K562 (cell line): ENCODE results near the gene PDLIM7. TPM values are rescaled to one million over a fixed set of nuclear protein-coding genes. Genes with fewer than 3 reads are reported as not detected.

ENCODE experiments used
- CREM ChIP-seq: IDR thresholded peaks from 2 replicates; pipeline ENCODE4 v1.6.1; 2014; ENCODE audit warnings: antibody characterized with exemption, low read depth
- FOSL1 ChIP-seq: fragments of 200-800 bp; sonication (Bioruptor generic); conservative IDR thresholded peaks from 2 replicates; pipeline ENCODE4 v1.6.1; 2016; ENCODE audit warnings: missing genetic modification characterization, missing compliant biosample characterization
- KLF6 ChIP-seq: fragments of 250-450 bp; sonication (Bioruptor Pico); IDR thresholded peaks from 2 replicates; pipeline ENCODE4 v1.4.0; 2020; ENCODE audit warnings: mild to moderate bottlenecking, moderate library complexity, borderline replicate concordance
- MEIS2 ChIP-seq: fragments of 450-650 bp; IDR thresholded peaks from 2 replicates; pipeline ENCODE4 v1.6.1; 2014; ENCODE audit warnings: mild to moderate bottlenecking; ENCODE audit not compliant: partially characterized antibody
- MYNN ChIP-seq, 2 experiments: sonication (generic); formaldehyde crosslinking in 1 of 2; IDR thresholded peaks; 2 replicates each; pipeline versions ENCODE4 v1.5.0 to v1.6.1; 2016 to 2020; ENCODE audit warnings: antibody characterized with exemption in 1 of 2, missing genetic modification reagents in 1 of 2
- POLR2AphosphoS5 ChIP-seq: IDR thresholded peaks from 2 replicates; pipeline ENCODE4 v1.6.1; 2011; ENCODE audit warnings: mild to moderate bottlenecking, low read depth, low read length, moderate library complexity; ENCODE audit not compliant: control insufficient read depth, insufficient read depth
- SMAD4 ChIP-seq: fragments of 250-450 bp; sonication (Bioruptor Pico); conservative IDR thresholded peaks from 2 replicates; pipeline ENCODE4 v1.8.0; 2021; ENCODE audit warnings: inconsistent platforms, mild to moderate bottlenecking, moderate library complexity
- SNIP1 ChIP-seq: fragments of 450-650 bp; IDR thresholded peaks from 2 replicates; pipeline ENCODE4 v1.7.1; 2017; ENCODE audit warnings: low read depth, mild to moderate bottlenecking
- SPI1 ChIP-seq: IDR thresholded peaks from 2 replicates; pipeline ENCODE4 v1.6.1; 2011; ENCODE audit warnings: low read depth, low read length, control low read depth, borderline replicate concordance
- SRSF1 ChIP-seq: fragments of 200-400 bp; formaldehyde crosslinking; IDR thresholded peaks from 2 replicates; pipeline ENCODE4 v1.6.1; 2017; ENCODE audit warnings: mild to moderate bottlenecking, low read depth, low read length, moderate library complexity
- ZEB2 ChIP-seq: fragments of 450-650 bp; IDR thresholded peaks from 2 replicates; pipeline ENCODE4 v1.6.1; 2016
- ZNF232 ChIP-seq: sonication (generic); formaldehyde crosslinking; IDR thresholded peaks from 2 replicates; pipeline ENCODE4 v1.8.0; 2022; ENCODE audit warnings: mild to moderate bottlenecking, missing genetic modification reagents
- ZNF274 ChIP-seq: IDR thresholded peaks from 2 replicates; pipeline ENCODE4 v1.6.1; 2011; ENCODE audit warnings: low read depth, mild to moderate bottlenecking, low read length, moderate library complexity, borderline replicate concordance
- ZNF589 ChIP-seq: fragments of 200-800 bp; sonication (Bioruptor generic); IDR thresholded peaks from 2 replicates; pipeline ENCODE4 v1.6.1; 2016; ENCODE audit warnings: low read depth, missing genetic modification characterization, missing compliant biosample characterization
- polyA plus RNA-seq, 8 experiments: library from polyadenylated mRNA; depleted of rRNA in 4 of 8; stranded (reverse) in 5 of 8; unstranded in 3 of 8; fragments of >200 nt; fragmentation: Nextera tagmentation in 2 of 8; fragmentation: Illumina TruSeq in 1 of 8; extraction: Ambion mirVana in 2 of 8; extraction: Trizol in 1 of 8; gene quantifications; 2 replicates each; pipeline versions ENCODE4 v1.2.1 to v1.2.3, GENCODE V29; 2011 to 2014; ENCODE audit warnings: inconsistent platforms in 1 of 8, missing spikeins in 1 of 8
- total RNA-seq, 7 experiments: library from RNA; depleted of rRNA in 6 of 7; stranded (reverse); fragments of >200 nt in 6 of 7; fragmentation: Illumina TruSeq in 2 of 7; extraction: Trizol in 2 of 7; gene quantifications; 2 replicates each; pipeline versions ENCODE4 v1.2.1 to v1.2.3, GENCODE V29; 2011 to 2021; ENCODE audit warnings: low replicate concordance in 1 of 7
- TF ChIP-seq, protein P1 (sequence below): fragments of 250-450 bp; sonication (Bioruptor Pico); IDR thresholded peaks from 2 replicates; pipeline ENCODE4 v1.8.0; 2022; ENCODE audit warnings: inconsistent platforms
- TF ChIP-seq, protein P2 (sequence below): fragments of 450-650 bp; formaldehyde crosslinking; IDR thresholded peaks from 2 replicates; pipeline ENCODE4 v1.4.0; 2020; ENCODE audit warnings: mild to moderate bottlenecking, moderate library complexity
- TF ChIP-seq, protein P3 (sequence below): fragments of 250-450 bp; sonication (Bioruptor Pico); IDR thresholded peaks from 2 replicates; pipeline ENCODE4 v1.5.1; 2021; ENCODE audit warnings: mild to moderate bottlenecking
- TF ChIP-seq, protein P4 (sequence below), 2 experiments: fragments of 450-650 bp; IDR thresholded peaks; 2 replicates each; pipeline ENCODE4 v1.6.1; 2018; ENCODE audit warnings: mild to moderate bottlenecking in 2 of 2, low read depth in 1 of 2; ENCODE audit not compliant: partially characterized antibody in 2 of 2

Gene PDLIM7
- total and polyA plus RNA-seq, 9 of the 15 experiments (the other 6 are each of a cell fraction or from before 2014, with no cell fraction given) = 2.1 to 124 (median 32.6) TPM

DNA sequence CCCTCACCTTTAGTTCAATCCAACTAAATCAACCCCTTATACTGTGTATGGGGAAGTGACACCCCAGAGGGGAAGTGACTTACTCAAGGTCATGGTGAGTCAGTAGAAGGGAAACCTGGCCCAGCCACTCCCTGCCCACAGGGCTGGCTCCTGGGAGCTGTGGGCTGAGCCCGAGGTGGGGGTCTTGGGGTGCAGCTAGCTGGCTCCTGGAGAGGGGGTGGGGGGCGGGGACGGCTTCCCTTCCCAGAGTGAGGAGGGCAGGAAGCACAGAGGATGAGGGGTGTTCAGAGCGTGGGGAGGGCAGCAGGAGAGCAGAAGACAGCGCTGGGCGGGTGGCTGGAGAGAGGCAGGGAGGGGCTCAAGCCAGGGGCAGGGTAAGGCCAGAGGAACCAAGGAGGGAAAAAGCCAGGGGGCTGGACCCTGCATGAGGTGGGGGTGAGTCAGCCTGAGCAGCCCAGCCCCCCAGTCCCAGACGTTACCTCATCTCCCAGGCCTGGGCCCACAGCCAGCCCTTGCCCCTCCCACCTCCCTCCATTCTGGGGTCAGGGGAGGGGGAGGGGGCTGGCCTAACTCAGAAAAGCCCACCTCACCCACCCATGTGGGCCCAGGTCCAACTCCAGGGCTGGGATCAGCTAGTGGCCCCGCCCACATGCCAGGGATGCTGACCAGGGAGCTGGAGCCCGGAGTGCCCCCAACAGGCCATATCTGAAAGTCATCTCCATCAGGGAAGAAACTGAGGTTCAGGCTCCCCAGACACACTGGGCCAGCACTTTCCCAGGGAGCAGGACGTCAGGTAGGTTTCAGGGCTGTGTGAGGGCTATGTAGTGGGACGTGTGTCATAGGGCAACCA lies 2.8 kb downstream of the PDLIM7 start (continued):
- TF ChIP-seq, protein P1, sequence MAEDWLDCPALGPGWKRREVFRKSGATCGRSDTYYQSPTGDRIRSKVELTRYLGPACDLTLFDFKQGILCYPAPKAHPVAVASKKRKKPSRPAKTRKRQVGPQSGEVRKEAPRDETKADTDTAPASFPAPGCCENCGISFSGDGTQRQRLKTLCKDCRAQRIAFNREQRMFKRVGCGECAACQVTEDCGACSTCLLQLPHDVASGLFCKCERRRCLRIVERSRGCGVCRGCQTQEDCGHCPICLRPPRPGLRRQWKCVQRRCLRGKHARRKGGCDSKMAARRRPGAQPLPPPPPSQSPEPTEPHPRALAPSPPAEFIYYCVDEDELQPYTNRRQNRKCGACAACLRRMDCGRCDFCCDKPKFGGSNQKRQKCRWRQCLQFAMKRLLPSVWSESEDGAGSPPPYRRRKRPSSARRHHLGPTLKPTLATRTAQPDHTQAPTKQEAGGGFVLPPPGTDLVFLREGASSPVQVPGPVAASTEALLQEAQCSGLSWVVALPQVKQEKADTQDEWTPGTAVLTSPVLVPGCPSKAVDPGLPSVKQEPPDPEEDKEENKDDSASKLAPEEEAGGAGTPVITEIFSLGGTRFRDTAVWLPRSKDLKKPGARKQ = no peak
- TF ChIP-seq ZNF274 (no peak), FOSL1 (tag) (peak; percentile 79), KLF6 (CRISPR knock-in tag) (no peak), ZNF589 (CRISPR knock-in tag) (no peak), ZNF232 (CRISPR knock-in tag) (no peak), MEIS2 (no peak), SNIP1 (no peak), SRSF1 (no peak), SPI1 (peak; percentile 99), ZEB2 (0 out of 2 replicates have a peak, but pooled peaks have one; percentile 33), CREM (peak; percentile 40), MYNN (IDR thresholded peaks at IDR 0.05) (peak; percentile 49; the same call in 1 of the 2 replicates), MYNN (CRISPR knock-in tag; IDR thresholded peaks at IDR 0.05) (no peak), POLR2AphosphoS5 (0 out of 2 replicates have a peak, but pooled peaks have one; percentile 11), SMAD4 (CRISPR knock-in tag) (peak; percentile 91)
- TF ChIP-seq, protein P2, sequence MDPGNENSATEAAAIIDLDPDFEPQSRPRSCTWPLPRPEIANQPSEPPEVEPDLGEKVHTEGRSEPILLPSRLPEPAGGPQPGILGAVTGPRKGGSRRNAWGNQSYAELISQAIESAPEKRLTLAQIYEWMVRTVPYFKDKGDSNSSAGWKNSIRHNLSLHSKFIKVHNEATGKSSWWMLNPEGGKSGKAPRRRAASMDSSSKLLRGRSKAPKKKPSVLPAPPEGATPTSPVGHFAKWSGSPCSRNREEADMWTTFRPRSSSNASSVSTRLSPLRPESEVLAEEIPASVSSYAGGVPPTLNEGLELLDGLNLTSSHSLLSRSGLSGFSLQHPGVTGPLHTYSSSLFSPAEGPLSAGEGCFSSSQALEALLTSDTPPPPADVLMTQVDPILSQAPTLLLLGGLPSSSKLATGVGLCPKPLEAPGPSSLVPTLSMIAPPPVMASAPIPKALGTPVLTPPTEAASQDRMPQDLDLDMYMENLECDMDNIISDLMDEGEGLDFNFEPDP (CRISPR knock-in tag) = no peak
- TF ChIP-seq, protein P3, sequence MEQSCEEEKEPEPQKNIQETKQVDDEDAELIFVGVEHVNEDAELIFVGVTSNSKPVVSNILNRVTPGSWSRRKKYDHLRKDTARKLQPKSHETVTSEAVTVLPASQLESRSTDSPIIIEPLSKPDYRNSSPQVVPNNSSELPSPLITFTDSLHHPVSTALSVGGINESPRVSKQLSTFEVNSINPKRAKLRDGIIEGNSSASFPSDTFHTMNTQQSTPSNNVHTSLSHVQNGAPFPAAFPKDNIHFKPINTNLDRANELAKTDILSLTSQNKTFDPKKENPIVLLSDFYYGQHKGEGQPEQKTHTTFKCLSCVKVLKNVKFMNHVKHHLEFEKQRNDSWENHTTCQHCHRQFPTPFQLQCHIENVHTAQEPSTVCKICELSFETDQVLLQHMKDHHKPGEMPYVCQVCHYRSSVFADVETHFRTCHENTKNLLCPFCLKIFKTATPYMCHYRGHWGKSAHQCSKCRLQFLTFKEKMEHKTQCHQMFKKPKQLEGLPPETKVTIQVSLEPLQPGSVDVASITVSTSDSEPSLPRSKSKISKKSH = no peak
- TF ChIP-seq, protein P4, sequence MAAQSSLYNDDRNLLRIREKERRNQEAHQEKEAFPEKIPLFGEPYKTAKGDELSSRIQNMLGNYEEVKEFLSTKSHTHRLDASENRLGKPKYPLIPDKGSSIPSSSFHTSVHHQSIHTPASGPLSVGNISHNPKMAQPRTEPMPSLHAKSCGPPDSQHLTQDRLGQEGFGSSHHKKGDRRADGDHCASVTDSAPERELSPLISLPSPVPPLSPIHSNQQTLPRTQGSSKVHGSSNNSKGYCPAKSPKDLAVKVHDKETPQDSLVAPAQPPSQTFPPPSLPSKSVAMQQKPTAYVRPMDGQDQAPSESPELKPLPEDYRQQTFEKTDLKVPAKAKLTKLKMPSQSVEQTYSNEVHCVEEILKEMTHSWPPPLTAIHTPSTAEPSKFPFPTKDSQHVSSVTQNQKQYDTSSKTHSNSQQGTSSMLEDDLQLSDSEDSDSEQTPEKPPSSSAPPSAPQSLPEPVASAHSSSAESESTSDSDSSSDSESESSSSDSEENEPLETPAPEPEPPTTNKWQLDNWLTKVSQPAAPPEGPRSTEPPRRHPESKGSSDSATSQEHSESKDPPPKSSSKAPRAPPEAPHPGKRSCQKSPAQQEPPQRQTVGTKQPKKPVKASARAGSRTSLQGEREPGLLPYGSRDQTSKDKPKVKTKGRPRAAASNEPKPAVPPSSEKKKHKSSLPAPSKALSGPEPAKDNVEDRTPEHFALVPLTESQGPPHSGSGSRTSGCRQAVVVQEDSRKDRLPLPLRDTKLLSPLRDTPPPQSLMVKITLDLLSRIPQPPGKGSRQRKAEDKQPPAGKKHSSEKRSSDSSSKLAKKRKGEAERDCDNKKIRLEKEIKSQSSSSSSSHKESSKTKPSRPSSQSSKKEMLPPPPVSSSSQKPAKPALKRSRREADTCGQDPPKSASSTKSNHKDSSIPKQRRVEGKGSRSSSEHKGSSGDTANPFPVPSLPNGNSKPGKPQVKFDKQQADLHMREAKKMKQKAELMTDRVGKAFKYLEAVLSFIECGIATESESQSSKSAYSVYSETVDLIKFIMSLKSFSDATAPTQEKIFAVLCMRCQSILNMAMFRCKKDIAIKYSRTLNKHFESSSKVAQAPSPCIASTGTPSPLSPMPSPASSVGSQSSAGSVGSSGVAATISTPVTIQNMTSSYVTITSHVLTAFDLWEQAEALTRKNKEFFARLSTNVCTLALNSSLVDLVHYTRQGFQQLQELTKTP (IDR thresholded peaks at IDR 0.05; ENCODE audit: low read depth in 1 of 2, partially characterized antibody in 2 of 2) = no peak
